ENCODE data around the gene NIPSNAP3A.

The NIPSNAP3A gene

DNA sequence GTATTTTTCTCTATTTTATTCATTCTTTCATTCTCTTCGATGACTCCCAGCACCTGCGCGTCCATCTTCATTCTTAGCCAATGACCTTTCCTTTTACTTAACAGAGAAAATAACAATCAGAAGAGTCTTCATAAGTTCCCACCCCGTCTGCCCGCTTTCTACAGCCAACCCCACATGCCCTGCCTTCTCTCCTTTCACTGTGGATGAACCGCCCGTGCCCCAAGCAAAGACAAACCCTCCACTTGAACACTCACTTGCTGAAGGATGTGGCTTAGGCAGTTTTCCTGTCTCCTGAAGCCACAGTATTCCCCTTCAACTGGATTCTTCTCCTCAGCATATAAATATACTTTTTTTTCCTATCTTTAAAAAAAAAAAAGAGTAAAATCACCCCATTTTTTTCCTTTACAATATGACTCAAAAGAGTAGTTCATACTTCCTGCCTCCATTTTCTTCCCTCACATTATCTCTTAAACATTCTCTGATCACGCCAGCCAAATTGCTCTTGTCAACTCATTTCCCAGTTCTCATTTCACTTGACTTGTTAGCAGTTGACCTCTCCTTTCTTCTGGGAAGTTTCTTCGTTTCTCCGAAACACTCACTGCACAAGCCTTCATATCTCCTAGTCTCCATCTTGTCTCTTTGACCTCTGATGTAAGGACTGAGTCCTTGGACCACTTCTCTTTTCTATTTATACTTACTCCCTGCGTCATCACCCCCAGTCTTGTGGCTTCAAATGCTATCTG, 27.5 kb downstream of the NIPSNAP3A start:
- peak in 1 of 2 donors; percentile 79 for DNase-seq

DNA sequence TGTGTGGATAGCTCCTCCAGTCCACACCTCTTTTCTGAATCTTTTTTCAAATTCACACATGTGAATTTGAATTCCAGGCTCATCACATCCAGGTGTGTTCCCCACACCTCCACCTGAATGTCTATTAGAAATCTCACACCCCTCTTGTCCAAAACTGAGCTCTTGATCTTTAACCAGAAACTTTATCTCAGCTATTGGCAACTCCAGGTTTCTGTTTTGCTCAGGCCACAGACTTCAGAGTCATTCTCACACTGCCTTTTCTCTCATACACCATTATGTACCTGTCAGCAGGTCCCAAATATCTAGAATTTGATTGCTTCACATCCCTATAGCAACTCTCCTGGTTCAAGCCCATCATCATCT, 28.1 kb downstream of the NIPSNAP3A start:
- DNase-seq: no peak

DNA sequence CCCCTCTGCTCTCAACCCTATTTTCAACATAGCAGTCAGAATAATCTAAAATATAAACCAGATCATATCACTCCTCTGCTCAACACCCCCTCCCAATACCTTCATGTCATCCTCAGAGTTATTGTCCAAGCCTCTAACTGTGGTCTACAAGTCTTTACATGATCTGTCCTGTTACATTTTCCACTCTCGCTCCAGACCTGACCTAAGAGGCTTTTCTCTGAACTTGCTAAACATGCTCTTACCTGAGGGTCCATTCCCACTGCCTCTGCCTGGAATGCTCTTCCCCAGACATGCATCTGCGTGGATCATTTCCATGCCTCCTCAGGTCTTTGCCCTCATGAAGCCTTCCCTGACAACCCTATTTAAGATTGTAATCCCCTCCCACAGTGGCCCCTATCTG, 28.5 kb downstream of the NIPSNAP3A start:
- no peak for DNase-seq

DNA sequence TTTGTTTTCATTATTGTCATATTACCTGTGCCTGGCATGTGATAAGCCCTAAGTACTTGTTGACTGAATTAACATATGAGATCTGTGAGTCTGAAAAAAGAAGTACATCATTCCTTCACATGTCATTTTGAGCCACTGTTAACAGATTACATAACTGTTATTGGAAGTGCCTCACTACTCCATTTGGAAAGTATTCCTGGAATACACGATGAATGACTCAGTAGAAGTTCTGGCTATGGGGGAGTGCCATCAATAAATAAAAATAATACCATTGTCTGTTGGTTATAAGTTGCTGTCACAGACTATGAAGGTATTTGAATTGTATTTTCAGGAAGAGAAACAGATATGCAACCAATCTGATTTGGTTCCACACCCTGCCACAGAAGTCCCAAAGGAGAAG, 29.3 kb downstream of the NIPSNAP3A start:
- no peak for DNase-seq

DNA sequence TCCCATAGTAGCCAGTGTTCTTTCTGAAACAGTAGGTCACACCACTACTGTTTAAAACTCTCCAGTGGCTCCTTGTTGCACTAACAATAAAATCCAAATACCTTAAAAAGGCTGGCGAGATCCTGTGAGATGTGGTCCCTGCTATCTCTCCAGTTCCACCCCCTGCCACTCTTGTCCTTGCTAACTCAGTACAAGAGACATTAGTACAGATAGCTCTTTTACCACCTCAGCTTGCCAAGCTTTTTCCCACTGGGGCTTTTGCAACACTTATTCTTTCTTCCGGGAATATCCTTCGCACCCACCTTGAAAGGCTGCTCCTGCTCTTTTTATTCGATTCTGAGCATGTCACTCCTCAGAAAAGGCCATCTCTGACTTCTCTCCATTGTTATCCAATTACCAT, 31.3 kb downstream of the NIPSNAP3A start:
- DNase-seq: no peak

DNA sequence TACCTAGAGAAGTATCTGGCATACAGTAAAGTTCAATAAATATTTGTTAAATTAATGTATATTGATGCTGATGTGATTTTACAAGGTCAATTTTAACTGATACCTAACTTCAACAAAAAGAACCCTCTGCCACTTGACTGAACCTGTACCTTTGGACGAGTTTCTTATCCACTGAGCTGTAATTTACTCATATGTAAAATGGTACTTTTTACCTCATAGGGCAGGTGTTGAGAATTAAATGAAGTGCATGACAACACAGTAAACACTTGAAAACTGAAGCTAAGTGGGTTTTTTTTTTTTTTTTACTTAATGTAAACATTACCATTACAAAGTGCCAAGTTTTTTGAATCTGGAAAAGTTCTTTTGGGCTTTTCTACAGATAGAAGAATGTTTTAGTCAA, 31.9 kb downstream of the NIPSNAP3A start:
- no peak for DNase-seq

DNA sequence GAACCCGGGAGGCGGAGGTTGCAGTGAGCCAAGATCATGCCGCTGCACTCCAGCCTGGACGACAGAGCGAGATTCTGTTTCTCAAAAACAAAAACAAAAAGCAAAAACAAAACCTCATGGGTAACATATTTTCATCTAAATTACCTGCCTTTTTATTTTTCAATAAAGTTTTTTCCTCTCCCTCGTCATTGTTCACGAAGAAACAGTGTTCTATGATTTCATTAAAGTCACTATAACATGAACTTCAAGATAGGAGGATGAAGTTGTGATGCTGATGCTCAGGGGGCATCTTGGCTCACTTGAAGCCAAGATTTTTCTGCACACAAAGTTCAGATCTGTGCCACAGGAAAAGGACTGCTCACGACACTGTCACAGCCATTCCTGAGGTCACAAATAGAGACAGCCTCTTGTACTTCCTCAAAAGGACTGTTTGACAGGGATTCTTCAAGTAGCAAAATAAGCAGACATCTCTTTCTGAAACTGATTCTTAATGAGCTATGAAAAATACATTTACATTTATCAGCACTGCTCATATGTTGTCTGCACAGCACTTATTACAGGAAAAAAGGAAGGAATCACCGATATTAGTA, 32.6 kb downstream of the NIPSNAP3A start:
- DNase-seq: peak in 1 of 2 donors; percentile 53

DNA sequence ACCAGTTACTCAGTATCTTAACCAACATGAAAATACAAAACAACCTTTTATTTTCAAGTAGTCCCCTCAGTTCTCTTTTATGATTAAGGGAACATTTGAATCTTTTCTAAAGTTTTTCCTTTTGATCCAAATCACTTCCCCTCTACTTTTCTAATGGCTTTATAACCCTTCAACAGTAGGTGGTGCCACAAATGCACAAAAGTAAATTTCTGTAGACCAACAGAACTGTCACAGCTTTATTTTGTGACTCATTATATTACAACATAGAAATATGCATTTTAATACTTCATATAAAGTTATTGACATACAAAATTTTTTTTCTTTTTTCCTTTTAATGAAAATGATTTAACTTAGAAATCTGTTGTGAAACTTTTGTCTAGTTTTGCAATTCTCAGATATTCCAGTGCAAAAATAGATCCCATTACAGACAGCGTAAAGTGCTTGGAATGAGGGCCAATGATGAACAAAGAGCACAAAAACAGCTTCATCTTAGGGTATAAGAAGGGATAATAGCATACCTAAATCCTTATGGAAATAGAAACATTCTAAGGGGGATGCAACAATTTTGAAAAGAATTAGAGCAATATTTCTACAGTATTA, 33.4 kb downstream of the NIPSNAP3A start:
- peak in 1 of 2 donors; percentile 65 for DNase-seq

DNA sequence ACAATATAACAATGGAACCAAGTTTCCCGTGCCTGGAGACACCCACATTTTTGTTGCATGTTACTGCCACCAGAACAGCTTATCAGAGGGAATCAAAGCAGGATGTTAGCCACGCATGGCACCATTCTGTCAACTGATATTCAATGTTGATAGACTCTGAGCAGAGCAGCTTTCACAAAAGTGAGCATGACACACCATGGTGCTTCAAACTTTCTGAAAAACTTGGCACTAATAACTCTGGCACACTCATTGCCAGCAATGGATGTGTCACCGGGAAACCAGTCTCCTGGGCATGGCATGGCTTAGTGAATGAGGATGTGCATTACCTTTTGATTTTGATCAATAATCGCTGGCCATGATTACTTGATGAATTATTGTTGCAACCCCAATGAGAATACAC, 36.1 kb downstream of the NIPSNAP3A start:
- no peak for DNase-seq

DNA sequence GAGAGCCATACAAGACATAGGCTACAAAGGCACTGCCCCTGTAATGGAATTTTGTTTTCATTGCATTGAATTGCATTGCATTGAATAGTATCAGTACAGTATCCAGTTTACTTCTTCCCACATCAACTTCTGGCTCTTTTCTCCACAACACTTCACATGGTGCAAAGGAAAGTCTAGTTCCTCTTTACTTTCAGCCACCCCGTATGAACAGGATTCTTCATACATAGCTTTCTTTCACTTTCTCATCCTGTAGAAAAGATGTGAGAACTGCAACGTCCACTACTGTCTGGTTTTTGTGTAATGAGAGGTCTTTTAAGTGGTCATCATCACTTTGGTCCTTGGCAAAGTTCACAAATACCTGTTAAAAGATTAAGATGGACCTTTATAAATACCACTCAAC, 36.6 kb downstream of the NIPSNAP3A start:
- peak in 1 of 2 donors; percentile 64 for DNase-seq

DNA sequence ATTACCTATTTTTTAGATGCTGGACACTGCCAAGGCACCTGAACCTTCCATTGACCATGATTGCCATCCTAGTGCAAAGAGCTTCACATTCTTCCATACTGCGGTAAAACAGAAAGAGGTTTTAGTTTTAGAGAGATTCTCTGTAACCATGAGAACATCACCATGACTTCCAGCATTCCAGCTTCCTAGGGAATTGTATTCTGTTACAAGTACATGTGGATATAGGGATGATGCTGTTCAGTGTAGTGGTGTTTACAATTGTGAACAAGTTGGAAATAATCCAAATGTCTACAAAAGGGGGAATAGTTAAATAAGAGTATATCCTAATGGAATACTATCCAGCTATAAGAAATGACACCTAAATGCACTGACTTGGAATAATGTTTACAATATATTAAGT, 38.8 kb downstream of the NIPSNAP3A start:
- no peak for DNase-seq

DNA sequence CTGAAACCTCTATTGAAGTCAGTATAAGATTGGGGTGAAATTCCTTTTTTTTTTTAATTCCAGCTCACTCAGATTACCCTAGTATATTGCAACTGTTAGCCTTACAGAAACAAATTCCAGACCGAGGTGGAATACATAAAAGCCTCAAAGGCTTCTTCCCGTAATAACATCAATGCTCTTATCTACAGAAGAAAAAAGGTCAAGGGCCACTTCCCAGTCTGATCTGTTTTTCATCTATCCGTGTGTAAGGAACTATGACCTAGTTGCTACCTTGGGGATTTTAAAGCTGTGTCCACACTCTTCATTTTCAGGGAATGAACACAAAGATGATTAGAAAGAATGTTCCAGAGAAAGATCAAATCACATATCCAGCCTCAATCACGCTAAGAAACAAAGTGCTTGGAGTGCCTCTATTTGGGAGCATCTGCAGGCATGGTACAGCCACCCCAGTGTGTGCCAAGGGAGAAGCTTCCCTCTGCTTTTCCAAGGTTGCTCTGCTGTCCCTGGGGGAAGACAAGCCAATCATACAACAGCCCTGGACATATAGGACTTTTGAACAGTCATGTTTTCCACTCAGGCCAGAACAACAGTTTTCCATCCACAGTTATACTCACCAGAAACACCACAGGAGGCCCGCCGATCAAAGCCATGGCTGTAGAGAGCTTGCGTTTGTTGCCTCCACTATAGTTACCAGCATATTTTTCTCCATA, 40.0 kb downstream of the NIPSNAP3A start:
- DNase-seq: no peak

DNA sequence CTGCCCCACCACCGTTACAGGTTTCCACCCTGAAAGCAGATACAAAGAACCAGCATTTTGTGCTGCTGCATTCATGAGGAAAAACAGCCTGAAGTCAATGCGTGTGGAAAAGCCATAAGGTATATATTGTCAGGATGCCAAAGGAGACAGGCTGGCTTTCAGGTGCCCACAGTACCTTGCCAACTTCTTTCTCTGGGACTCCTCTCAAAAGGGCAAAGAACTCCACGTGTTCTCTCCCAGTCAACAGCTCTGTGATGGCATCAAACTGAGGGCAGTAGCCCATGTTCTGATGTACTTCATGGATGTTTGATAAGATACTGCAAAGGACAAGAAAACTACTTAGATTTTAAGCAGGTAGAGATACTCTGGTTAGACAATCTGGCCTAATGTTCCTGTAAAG, 40.8 kb downstream of the NIPSNAP3A start:
- DNase-seq: no peak

DNA sequence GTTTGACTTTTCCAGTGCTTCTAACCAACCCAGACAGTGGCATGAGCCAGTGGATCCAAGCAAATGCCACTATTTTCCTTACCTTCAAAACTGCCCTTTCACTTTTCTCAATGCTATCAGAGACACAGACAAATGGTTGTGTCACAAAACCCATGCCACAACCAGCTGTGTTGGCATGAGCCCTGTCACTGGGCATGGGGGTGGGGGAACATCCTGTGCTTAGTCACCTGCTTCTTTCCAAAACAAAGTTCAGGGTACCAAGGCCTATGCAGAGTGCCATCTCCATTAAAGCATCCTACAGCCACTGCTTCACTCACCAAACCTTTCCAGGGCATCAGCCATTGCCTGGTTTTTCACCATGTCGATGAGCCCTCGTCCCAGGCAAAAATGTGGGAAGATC, 46.6 kb downstream of the NIPSNAP3A start:
- DNase-seq: no peak

DNA sequence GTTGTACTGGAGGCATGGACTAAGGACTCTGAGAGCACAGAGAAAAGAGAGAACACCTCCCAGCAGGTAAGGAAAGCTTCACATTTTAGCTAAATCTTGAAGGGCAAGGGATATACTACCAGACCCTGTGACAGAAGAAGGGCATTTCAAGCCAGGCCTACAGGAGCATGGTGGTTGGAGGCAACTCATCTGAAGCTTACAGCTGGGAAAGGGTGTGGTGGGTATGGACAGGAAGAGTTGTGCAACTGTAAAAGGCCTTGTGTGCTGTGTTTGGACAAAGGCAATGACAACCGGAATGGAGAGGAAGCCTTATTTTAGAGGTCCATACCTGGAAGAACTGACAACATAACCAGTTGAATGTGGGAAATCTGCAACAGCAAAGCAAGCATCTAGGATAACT, 47.6 kb downstream of the NIPSNAP3A start:
- DNase-seq: no peak

DNA sequence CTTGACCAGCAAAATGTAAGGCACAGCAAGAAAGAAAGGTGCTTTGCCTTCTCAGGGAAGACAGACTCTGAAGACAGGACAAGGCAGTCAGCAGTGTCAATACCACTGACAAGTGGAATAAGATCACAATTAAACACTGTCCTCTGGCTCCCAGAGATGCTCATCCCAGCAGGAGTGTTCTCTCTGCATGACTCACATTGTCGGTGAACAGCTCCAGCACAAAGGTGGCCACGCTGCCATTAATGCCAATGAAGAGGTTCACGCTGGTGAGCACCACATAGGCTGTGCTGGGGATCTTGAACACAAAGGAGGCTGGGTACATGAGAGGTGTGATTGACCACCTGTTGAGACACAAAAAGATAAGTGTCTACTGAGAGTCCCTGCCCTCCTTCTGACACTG, 48.4 kb downstream of the NIPSNAP3A start:
- DNase-seq: no peak

DNA sequence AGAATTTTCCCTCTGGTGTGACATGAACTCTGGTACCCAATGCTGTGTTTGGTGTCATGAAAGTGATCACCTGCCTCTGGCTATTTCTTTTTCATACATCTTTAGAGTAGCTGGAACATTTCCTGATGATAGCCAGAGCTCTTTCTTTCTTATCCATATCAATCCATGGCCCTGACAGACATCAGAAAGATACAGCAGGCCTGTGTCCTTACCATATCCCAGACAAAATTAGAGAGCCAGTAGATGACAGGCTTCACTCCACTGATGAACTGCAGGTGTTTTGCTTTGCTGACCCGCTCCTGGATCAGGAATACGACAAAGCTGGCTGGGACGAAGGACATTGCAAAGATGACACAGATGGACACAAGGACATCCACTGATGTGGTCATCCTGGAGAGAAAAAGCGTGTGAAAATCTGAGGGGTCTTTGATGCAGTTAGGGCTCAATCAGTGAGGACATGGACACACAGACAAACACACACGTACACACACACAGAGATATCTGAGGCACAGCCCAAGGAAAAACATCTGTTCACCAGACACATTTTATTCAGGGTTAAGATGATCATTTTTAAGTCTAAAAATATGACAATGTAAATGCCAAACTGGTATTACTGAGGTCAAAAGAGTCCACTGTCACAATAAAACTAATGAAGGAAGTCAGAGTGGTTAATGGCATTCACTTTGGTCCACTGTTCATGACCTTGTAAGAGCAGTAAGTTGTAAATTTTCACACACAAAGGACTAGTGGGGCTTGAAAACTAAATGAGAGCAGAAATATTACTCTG, 50.9 kb downstream of the NIPSNAP3A start:
- DNase-seq: no peak

DNA sequence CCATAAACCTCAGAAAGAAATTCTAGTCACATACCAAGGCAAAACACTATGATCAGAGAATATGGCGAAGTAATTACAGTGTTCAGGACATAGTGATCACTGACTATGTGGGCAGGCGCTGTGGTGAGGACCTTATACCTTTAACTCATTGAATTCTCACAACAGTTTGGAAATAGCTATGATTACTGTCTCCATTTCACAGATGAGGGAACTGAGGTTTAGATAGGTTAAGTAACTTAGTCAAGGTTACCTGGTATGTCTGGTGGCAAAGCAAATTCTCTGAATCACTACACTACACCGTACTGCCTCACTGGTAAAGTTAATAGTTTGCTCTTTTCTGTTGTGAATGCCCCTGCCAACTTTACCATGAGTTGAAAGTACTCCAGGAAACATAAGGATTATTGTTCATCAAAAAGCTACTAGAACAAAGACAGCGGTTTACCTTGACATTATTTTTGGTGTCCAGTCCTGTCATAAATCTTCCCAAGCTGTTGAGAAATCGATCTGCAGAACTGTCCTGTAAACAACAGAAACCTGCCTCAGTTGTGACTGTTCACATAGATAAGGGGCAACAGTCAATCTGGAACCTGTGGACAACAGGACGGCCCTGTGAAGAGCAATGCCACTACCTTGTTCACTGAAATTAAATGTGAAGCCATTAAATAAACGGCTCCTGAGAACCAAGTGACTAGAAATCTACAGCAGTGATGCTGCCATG, 52.7 kb downstream of the NIPSNAP3A start:
- no peak for DNase-seq

DNA sequence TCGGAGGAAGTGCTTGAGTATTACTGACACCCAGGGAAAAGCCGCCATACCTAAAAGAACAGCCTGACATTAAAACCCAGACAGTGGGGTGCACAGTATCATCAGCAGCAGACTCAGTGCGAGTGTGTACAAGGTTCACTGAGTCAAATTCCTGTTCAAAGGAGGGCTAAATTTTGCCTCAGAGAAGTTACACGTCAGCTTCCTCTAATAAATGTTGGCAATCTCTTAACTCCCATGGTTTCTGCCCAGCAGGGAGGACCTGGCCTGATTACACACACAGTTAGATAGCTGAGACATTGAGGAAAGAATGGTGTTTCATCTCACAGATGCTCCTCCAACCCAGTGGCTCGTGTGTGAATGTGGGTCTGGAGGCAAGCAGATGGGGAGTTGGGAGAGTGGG, 54.6 kb downstream of the NIPSNAP3A start:
- no peak for DNase-seq

DNA sequence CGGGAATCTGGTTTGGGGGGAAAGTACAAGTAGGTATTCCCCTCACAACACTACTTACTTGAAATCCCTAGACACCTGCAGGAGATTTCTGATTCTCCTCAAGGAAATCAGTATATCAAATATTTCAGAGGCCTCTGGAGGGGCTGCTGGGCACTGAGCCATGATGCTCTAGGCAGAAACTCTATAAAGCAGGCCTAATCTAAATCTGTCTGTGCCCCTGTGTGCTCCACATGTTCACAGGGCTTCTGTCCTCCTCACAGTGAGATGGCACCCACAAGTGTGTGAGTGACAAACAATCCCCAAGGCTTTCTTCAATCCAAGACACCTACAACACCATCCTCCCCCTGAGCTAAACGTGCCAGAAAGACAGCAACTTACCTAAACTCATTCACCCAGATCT, 55.4 kb downstream of the NIPSNAP3A start:
- DNase-seq: no peak

DNA sequence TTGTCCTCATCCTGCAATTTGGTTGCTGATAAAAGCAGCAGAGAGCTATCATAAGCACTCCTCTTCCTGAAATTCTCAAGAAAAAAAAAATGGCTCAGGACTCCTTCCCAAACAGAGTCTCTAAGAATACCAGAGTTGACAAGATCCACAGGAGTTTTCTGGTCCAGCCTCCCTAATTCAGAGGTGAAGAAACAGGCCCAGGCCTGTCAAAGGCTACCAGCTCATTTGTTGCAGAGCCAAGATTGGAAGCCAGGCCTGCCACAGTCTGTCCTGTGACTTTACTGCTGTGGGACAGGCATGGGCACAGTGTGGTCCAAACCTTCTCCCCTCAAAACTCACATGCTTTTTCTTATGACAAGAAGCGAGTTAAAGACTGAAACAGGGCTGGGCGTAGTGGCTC, 58.0 kb downstream of the NIPSNAP3A start:
- no peak for DNase-seq

DNA sequence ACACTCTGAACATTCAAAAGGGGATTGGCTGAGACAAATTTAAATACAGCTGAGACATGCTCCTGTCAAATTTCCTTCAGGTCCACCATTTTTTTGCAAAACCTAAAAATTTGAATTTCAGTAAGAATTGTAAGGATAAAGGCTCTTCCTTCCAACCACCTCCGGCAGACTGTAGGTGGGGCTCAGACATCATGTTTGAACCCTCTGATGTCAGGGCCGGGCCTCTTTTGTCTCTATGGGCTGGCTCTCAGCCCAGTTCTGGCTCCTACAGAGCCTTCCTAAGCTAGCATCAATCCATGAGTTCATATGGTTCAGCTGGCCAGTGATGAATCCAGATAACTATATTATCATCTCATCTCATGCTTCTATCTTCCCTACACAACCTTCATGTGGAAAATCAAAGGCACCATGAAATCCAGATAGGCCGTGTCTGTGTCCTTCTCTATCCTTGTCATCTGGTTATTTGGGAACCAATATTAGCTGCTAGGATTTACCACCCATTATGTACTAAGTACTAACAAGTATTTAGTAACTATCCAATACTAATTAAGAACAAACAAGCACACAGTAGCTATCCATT, 60.6 kb downstream of the NIPSNAP3A start:
- DNase-seq: peak in 1 of 2 donors; percentile 4

Data from bone marrow (tissue), 2 donors.